CD1c-positive myeloid dendritic cell (primary cell): ENCODE measurements around the gene ST14.

Experiments
- DNase-seq: peaks from one replicate; pipeline ENCODE4 v3.0.0-alpha.2; 2016; ENCODE audit errors: extremely low spot score

The ST14 gene

GRCh38 chr11:130209128-130209932, 49.7 kb downstream of the ST14 start:
- no peak for DNase-seq

GRCh38 chr11:130209954-130210854, 50.6 kb downstream of the ST14 start:
- no peak for DNase-seq

- DNase-seq = no peak
Observed at GRCh38 chr11:130211144-130211543, 51.6 kb downstream of the ST14 start.

GRCh38 chr11:130211781-130212401, 52.3 kb downstream of the ST14 start:
- DNase-seq = no peak

- no peak for DNase-seq
Observed at GRCh38 chr11:130212431-130212961, 52.9 kb downstream of the ST14 start.

- peak; percentile 82 for DNase-seq
Observed at GRCh38 chr11:130213143-130213978, 53.8 kb downstream of the ST14 start.

- DNase-seq = no peak
Observed at GRCh38 chr11:130213979-130214281, 54.3 kb downstream of the ST14 start.

GRCh38 chr11:130214861-130215530, 55.4 kb downstream of the ST14 start:
- DNase-seq = no peak

- no peak for DNase-seq
Observed at GRCh38 chr11:130215531-130216220, 56.1 kb downstream of the ST14 start.

GRCh38 chr11:130216221-130216550, 56.6 kb downstream of the ST14 start:
- DNase-seq = no peak

- DNase-seq = no peak
Observed at GRCh38 chr11:130216591-130217132, 57.1 kb downstream of the ST14 start.

- no peak for DNase-seq
Observed at GRCh38 chr11:130217133-130218031, 57.8 kb downstream of the ST14 start.

- DNase-seq = no peak
Observed at GRCh38 chr11:130218501-130219070, 59.0 kb downstream of the ST14 start.

GRCh38 chr11:130219148-130219547, 59.6 kb downstream of the ST14 start:
- no peak for DNase-seq

- no peak for DNase-seq
Observed at GRCh38 chr11:130220311-130221035, 60.9 kb downstream of the ST14 start.

- no peak for DNase-seq
Observed at GRCh38 chr11:130223291-130223971, 63.8 kb downstream of the ST14 start.

GRCh38 chr11:130227373-130227772, 67.8 kb downstream of the ST14 start:
- DNase-seq = no peak
